T-helper 9 cell (primary cell): ENCODE results near the gene PIP5K1C.

Experiments
- DNase-seq: peaks from one replicate; pipeline ENCODE4 v3.0.0-alpha.2; 2020

The PIP5K1C gene

DNA sequence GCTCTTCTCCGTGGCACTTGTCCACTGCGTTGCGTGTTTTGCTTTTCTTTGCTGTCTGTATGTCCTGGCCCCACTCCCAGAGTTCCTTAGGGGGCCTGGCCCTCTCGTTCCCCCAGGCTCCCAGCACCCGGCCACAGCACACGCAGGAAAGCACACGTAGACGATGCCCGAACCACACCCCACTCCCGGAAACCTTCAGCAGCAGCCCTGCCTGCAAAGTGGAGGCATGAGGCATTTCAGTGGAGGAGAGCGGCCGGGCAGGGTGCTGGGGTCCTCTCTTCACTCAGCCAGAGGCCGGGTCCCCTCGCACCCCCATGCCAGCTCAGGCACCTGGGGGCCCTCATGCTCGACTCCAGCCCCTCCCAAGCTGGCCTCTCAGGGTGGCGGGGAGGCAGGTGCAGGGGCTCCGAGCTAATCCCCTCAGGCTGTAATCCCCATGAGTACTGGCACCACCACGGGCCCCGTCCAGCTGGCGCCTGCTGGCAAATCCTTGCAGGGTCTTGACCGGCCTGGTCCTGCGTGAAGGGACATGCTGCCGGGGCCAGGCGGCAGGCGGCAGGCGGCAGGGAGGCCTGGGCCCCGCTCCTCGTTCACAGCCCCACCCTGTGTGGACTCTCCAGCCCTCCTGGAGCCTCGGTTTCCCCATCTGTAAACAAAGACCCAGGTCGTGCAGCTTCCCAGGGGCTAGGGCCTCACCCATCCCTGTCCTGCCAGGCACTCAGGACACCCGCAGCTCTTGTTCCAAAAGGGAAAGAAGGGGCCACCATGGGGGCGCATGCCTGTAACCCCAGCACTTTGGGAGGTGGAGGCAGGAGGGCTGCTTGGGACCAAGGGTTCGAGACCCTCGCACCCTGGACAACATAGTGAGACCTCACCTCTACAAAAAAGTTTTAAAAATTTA lies 7.0 kb downstream of the PIP5K1C start:
- DNase-seq, result no peak

- DNase-seq, result peak; percentile 62
These were observed 7.9 kb downstream of the PIP5K1C start for GRCh38 chr19:3692141-3693024.

DNA sequence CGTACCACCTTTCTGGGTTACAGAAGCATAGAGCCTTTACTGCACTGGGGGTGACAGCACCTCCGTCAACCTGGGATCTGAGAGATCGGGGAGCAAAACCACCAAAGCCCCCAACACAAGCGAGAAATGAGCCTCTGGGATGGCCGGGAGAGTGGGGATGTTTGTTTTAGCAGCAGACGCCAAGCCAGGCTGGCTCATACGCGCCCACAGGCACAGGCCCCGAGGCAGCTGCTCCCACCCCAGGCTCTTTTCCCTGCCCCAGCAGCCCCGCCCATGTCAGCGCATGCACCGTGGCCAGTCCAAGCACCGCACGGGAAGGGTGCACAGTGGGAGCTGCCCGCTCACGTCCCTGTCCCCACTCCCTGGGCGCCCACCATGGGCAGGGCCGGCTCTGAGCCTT lies 8.5 kb downstream of the PIP5K1C start:
- no peak for DNase-seq

- no peak for DNase-seq
These were observed 8.9 kb downstream of the PIP5K1C start for GRCh38 chr19:3691372-3691716.

DNA sequence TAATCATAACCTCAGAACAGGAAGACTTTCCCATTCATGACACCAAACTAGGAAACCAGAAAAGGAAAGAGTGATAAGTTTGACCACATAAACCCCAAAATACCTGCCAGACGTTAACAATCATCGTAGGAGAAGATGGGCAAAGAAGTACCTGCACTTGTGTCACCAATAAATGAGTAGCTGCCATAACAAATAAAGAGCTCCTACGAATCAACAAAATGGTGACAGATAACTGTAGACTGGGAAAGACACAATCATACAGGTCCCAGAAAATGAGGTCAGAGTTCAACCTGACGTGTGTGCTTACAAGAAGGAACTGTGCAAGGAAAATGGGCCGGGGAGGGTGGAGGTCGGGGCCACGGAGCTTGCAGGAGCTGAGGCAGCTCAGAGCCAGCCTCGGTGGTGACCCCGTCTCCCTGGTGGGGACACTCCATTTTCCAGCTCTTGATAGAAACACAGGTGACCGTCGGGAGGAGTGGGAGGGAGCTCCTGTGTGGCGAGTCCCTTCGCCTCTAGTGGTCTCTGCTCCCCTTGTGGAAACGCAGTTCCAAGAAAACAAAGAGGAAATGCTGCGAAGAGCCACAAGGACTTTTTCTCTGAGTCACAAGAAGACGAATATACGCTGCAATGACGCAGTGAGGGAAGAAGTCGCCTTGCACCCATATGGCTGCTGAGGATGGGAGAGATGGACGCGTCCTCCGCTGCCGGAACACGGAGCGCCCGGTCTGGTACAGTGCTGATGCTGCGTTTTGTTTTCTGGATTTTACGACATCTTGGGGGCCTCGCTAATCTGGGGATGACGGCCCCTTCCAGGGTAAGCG lies 9.5 kb downstream of the PIP5K1C start:
- no peak for DNase-seq

GRCh38 chr19:3687774-3688706 lies 12.2 kb downstream of the PIP5K1C start:
- DNase-seq, result peak; percentile 19

DNA sequence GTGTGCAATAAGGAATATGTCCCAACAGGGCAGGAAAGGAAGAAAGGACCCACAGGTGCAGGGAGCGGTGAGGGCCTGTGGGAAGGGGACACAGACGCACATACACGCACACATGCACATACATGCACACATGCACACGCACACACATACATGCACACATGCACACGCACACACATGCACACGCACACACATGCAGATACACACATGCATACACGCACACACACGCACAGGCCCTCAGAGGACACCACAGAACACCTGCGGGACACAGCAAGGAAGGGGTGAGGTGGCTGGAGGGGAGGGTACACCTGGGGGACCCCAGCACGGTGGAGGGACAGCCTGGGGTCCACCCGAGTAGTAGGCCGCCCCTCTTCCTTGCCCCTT lies 12.9 kb downstream of the PIP5K1C start:
- no peak for DNase-seq

DNA sequence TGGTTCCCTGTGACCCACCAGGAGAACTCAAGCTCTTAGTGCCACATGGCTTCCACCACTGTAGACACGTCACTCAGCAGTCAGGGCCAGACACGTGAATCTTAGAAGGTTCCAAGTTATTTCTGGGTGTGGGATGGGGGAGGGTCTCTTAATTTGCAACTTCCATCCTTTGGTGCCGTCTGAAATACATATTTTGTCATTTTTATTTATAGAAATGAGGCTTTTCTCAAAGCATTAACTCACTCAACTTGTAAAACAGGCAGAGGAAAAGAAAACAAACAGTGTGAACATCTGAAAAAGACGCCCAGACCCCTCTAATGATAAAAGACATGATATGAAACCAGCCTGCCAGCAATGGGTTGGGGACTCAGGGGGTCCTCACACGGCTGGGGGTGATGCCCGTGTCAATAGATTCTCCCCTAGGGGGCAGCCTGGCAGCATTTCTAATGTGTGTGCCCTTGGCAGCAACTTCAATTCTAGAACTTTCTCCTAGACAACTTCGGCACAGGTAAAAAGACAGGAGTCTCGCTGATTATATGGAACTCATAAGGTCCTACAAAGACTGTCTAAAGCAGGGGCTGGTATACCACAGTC lies 15.4 kb downstream of the PIP5K1C start:
- no peak for DNase-seq

GRCh38 chr19:3684054-3684816 lies 16.0 kb downstream of the PIP5K1C start:
- no peak for DNase-seq

DNA sequence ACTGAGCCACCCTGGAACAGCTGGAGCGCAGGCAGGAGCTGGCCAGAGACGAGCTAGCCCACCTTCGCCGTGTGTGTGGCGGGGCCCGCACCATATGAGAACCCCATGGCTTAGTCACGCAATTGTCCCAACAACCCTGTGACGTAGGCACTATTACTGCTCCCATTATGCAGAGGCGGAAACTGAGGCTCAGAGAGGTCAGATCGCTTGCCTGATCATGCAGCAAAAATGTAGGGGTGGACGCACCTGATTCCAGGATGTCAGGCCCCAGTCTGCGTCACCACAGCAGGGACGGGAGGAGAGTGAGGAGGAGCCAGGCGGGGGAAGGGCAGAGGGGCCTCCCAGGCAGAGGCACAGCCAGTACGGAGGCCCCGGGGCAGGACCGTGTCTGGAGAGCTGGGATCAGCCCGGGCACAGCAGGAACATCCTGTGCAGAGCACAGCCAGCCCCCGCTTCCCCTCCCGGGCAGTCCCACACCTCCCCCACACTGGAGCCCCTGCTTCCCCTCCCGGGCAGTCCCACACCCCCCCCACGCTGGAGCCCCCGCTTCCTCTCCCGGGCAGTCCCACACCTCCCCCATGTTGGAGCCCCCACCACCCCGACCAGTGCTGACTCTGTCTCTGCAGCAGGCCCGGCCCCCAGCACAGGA lies 16.7 kb downstream of the PIP5K1C start:
- DNase-seq, result no peak

DNA sequence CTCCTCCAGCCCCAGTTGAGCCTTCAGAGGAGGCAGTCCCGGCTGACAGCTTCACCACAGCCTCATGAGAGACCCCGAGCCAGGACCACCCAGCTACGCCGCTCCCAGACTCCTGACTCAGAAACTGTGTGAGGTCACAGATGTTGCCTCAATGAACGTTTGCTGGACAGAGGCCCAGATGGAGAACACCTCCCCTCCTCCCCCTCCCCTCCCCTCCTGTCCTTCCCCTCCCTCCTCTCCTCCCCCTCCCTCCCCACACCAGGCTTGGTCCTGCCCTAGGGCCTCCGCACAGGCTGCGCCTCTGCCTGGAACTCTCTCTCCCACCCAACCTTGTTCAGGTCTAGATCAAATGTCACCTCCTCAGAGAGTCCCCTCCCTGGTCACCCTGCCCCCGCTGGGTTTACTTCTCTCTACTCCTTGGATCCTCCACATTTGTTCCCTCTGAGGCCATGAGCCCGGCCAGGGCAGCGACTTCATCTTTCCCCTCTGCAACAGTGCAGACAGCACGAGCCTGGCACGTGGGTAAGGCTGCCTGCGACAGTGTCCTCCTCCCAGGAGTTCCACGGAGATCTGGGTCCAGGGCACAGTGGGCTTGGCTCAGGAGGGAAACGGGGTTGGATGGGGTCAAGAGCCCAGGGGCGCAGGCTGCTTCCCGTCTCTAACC lies 17.4 kb downstream of the PIP5K1C start:
- DNase-seq, result no peak

DNA sequence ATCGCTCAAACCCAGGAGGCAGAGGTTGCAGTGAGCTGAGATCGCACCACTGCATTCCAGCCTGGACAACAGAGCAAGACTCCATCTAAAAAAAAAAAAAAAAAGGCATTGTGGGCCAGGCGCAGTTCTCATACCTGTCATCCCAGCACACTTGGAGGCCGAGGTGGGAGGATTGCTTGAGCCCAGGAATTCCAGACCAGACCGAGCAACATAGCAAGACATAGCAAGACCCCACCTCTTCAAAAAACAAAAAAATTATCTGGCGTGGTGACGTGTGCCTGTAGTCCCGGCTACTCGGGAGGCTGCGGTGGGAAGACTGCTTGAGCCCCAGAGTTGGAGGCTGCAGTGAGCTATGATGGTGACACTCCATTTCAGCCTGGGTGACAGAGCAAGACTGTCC lies 18.0 kb downstream of the PIP5K1C start:
- no peak for DNase-seq

- DNase-seq, result no peak
These were observed 19.3 kb downstream of the PIP5K1C start for GRCh38 chr19:3680939-3681338.

DNA sequence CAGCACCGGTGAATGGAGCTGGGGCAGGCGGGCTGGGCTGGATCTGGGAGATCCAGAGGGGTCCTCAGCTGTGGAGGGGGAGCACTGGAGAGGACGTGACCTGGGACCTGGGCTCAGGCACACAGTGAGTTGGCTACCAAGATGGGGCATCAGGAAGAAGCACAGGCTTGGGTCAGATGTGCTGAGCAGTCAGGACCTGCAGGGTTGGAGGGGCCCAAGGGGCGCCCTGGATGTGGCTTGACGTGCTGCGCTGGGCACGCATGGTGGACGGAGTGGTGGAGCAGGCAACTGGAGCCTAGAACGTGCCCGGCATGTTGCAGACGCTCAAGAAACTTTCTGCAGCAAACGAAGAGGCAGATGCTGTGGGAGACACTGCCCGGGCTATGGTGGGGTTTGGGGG lies 20.7 kb downstream of the PIP5K1C start:
- DNase-seq, result no peak

GRCh38 chr19:3679138-3679537 lies 21.1 kb downstream of the PIP5K1C start:
- no peak for DNase-seq

DNA sequence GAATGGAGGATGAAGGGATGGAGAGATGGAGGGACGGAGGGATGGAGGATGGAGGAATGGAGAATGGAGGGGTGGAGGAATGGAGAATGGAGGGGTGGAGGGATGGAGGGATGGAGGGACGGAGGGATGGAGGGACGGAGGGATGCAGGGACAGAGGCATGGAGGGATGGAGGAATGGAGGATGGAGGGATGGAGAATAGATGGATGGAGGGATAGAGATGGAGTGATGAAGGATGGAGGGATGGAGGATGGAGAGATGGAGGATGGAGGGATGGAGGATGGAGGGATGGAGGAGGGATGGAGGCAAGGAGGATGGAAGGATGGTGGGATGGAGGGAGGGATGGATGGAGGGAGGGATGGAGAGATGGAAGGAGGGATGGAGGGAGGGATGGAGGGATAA lies 22.1 kb downstream of the PIP5K1C start:
- no peak for DNase-seq

DNA sequence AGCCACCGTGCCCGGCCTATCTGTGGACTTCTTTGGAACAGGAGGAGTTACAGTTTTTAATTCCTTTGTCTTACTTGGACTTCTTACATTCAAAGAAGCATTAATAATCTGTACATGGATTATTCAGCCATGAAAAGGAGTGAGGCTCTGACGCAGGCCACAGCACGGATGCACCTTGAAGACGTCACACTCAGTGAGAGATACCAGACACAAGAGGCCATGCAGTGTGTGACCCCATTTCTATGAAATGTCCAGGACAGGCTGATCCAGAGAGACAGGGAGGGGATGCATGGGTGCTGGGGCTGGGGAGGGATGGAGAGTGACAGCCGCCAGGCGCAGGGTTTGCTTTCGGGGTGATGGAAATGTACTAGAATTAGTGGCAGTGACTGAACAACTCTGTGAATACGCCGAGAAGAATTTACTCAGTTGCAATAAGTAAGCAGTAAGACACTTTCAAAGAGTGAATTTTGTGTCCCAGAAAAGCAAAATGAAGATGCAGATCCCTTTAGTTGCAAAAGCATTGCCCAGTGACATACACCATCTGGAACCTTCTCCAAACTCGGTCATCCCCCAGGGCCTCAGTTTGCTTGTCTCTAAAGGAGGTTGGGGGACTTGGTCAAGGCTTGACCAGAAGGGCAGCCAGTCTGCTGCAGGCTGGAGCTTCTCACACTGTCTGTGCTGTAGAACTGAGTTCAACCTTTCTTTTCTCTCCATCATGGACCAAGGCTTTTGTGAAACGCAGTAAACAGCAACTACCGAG lies 25.3 kb downstream of the PIP5K1C start:
- no peak for DNase-seq

DNA sequence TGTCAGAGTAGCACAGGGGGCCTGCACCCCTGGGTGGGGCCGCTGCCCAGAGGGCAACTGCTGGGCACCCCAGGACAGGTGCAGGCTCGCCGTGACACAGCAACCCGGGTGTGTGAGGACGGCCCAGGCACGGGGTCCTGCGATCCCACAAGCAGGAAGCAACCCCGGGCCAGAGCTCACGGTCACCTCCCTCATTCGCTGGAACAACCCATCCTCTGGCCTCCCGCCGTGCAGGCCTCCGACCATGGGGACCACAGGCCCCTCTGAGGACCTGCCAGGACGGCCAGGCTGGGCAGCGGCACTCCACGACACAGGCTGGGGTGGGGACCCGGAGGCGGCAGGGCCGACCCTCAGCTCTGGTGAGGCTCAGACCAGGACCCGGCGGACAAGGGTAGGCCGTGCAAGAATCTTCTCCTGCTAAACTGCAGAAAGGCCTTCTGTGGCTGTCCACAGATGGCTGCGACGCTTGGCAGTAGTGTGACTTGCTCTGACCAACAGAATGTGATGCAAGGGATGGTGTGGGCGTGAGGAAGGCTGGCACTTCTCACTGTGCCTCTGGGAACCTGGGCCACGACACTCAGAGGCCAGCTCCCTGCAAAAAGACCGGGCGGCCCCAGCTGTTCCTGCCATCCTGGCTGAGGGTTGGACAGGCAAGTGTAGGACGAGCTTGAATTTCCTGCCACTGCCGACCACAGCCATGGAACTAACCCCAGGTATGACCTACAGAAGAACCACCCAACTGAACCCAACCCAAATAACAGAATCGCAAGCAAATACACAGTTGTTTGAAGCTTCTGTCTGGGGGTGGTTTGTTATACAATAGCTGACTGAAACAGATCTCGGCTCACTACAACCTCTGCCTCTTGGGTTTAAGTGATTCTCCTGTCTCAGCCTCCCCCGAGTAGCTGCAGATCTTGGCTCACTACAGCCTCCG lies 26.5 kb downstream of the PIP5K1C start:
- DNase-seq, result no peak
